Ishikawa (cell line): Measurements from ENCODE around the gene GRIK4.

Source experiments
- CEBPB ChIP-seq: IDR thresholded peaks from 2 replicates; pipeline ENCODE4 v1.6.1; 2012
- CREB1 ChIP-seq: IDR thresholded peaks from 2 replicates; pipeline ENCODE4 v1.6.1; 2012; ENCODE audit warnings: low read depth
- EGR1 ChIP-seq: IDR thresholded peaks from 2 replicates; pipeline ENCODE4 v1.6.1; 2012
- EP300 ChIP-seq: IDR thresholded peaks from 2 replicates; pipeline ENCODE4 v1.6.1; 2012; ENCODE audit warnings: borderline replicate concordance
- FOXM1 ChIP-seq: IDR thresholded peaks from 2 replicates; pipeline ENCODE4 v1.6.1; 2012; ENCODE audit warnings: low read depth, borderline replicate concordance
- NFIC ChIP-seq: IDR thresholded peaks from 2 replicates; pipeline ENCODE4 v1.6.1; 2012
- RAD21 ChIP-seq: IDR thresholded peaks from 2 replicates; pipeline ENCODE4 v1.6.1; 2012; ENCODE audit warnings: low read depth
- TAF1 ChIP-seq: IDR thresholded peaks from 2 replicates; pipeline ENCODE4 v1.6.1; 2012; ENCODE audit warnings: low read depth, mild to moderate bottlenecking
- TCF12 ChIP-seq: IDR thresholded peaks from 2 replicates; pipeline ENCODE4 v1.6.1; 2012; ENCODE audit warnings: low read depth
- TEAD4 ChIP-seq: IDR thresholded peaks from 2 replicates; pipeline ENCODE4 v1.6.1; 2012
- USF1 ChIP-seq: IDR thresholded peaks from 2 replicates; pipeline ENCODE4 v1.6.1; 2012
- YY1 ChIP-seq: IDR thresholded peaks from 2 replicates; pipeline ENCODE4 v1.6.1; 2012; ENCODE audit warnings: low read depth
- ZBTB7A ChIP-seq: IDR thresholded peaks from 2 replicates; pipeline ENCODE4 v1.6.1; 2012; ENCODE audit warnings: low read depth
- TF ChIP-seq, protein P1 (sequence below): IDR thresholded peaks from 2 replicates; pipeline ENCODE4 v1.6.1; 2012; ENCODE audit warnings: low read depth, mild to moderate bottlenecking
- TF ChIP-seq, protein P2 (sequence below): IDR thresholded peaks from 2 replicates; pipeline ENCODE4 v1.6.1; 2012

GRIK4 gene

GRCh38 chr11:120499088-120499487 lies 12.5 kb upstream of the GRIK4 start:
- no peak for TF ChIP-seq ZBTB7A
- TF ChIP-seq EP300, result no peak
- no peak for TF ChIP-seq EGR1
- no peak for TF ChIP-seq CEBPB
- TF ChIP-seq USF1, result no peak
- no peak for TF ChIP-seq RAD21
- TF ChIP-seq NFIC, result no peak
- TF ChIP-seq YY1, result no peak
- TF ChIP-seq, protein P1, sequence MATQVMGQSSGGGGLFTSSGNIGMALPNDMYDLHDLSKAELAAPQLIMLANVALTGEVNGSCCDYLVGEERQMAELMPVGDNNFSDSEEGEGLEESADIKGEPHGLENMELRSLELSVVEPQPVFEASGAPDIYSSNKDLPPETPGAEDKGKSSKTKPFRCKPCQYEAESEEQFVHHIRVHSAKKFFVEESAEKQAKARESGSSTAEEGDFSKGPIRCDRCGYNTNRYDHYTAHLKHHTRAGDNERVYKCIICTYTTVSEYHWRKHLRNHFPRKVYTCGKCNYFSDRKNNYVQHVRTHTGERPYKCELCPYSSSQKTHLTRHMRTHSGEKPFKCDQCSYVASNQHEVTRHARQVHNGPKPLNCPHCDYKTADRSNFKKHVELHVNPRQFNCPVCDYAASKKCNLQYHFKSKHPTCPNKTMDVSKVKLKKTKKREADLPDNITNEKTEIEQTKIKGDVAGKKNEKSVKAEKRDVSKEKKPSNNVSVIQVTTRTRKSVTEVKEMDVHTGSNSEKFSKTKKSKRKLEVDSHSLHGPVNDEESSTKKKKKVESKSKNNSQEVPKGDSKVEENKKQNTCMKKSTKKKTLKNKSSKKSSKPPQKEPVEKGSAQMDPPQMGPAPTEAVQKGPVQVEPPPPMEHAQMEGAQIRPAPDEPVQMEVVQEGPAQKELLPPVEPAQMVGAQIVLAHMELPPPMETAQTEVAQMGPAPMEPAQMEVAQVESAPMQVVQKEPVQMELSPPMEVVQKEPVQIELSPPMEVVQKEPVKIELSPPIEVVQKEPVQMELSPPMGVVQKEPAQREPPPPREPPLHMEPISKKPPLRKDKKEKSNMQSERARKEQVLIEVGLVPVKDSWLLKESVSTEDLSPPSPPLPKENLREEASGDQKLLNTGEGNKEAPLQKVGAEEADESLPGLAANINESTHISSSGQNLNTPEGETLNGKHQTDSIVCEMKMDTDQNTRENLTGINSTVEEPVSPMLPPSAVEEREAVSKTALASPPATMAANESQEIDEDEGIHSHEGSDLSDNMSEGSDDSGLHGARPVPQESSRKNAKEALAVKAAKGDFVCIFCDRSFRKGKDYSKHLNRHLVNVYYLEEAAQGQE, result no peak
- TF ChIP-seq TCF12, result no peak
- TF ChIP-seq, protein P2, sequence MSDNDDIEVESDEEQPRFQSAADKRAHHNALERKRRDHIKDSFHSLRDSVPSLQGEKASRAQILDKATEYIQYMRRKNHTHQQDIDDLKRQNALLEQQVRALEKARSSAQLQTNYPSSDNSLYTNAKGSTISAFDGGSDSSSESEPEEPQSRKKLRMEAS, result no peak
- TF ChIP-seq CREB1, result no peak
- no peak for TF ChIP-seq TEAD4

GRCh38 chr11:120499859-120500258 lies 11.7 kb upstream of the GRIK4 start:
- TF ChIP-seq ZBTB7A (no peak), TCF12 (no peak), TEAD4 (no peak), EP300 (no peak), NFIC (no peak), USF1 (no peak), FOXM1 (no peak), CEBPB (no peak), CREB1 (no peak), YY1 (no peak), EGR1 (no peak), RAD21 (no peak), TAF1 (no peak)
- TF ChIP-seq, protein P2, result no peak
- TF ChIP-seq, protein P1, result no peak

GRCh38 chr11:120500414-120501071 lies 11.0 kb upstream of the GRIK4 start:
- TF ChIP-seq USF1 (no peak), CEBPB (no peak), ZBTB7A (no peak), CREB1 (no peak)

DNA sequence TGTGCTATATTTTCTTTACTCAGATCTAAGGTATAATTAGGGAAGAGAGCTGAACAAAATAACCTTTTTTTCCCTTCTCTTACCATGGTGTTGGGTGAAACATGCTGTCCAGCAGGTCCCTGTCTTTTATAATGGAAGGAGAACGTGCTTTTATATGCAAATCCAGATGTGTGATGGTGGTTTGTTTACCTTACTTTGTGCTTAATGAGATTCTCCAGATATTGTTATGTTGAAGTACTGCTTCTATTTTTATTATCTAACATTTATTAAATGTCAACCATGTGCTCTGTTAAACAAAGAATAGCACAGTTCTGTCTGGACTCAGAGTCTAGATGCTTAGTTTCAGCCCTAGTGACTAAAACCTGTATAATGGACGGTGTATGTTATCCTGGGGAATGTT lies 10.1 kb upstream of the GRIK4 start:
- TF ChIP-seq NFIC (no peak), EP300 (no peak), TCF12 (no peak), TAF1 (no peak)

DNA sequence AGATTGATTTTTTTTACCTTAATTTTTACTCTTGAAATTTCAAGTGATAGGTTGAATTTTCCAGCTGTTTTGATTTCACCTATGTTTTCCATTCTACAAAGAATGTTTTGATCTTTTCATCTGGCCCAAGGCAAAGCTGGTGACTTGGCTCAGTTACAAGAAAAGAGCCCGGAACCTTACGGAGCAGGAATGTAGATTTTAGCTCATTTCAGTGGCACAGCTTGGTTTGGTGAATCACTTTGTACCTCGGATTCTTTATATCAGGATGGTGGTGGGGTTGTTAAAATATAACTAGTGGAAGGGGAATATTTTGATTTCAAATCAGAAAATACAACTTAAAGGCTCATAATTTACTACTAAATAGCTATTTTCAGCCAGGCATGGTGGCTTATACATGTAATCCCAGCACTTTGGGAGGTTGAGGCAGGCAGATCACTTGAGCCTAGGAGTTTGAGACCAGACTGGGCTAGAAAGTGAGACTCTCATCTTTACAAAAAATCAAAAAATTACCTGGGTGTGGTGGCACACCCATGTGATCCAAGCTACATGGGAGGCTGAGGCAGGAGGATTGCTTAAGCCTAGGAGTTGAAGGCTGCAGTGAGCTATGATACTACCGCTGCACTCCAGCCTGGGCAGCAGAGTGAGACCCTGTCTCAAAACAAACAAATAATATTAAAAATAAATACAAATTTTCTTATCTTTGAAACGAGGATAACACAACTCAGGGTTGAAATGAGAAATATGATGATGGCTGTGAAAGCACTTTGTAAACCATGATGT lies 9.4 kb upstream of the GRIK4 start:
- no peak for TF ChIP-seq ZBTB7A
- no peak for TF ChIP-seq FOXM1
- no peak for TF ChIP-seq USF1

DNA sequence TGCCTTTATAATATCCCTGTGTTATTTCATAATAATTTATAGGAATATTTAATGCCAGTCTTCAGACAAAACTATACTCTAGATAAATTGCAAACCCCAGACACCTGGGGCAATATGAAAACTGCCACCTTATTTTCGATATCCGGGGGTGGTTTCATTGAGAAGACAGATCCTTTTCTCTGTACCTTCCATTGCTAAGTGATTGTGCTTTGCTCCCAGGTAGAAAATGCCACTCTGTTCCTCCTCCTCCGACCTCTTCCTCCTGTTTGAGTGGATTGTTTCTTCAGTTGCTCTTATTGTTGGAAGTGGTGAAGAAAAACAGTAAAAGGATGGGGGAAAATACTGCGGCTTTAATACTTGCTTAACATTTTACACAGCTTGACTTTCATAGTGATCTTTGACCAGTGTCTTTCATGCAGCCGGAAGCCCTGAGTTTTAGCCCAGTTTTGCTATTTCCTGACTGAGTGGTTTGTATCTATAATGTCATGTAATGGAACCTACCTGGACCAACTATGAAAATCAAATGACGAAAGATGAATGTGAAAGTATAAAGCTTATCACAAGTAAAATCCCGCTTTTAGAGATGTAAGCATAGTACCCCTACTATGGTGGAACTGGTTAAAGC lies 5.6 kb upstream of the GRIK4 start:
- TF ChIP-seq TAF1 (no peak), RAD21 (no peak), FOXM1 (no peak), EP300 (no peak), USF1 (no peak), TCF12 (no peak), YY1 (no peak)
- TF ChIP-seq, protein P2, result no peak
- TF ChIP-seq, protein P1, result no peak
